PC-9 (cell line): ENCODE measurements around the gene TNFSF11. TPM values are rescaled to one million over a fixed set of nuclear protein-coding genes. Genes with fewer than 3 reads are reported as not detected.

ENCODE experiments used
- BruUV-seq: library from RNA; stranded (reverse); fragments of 400-500 nt; replicated peaks from 2 replicates; lab custom pipeline; 2021; lab: Mats Ljungman, UMichigan
- CTCF ChIA-PET: fragments of 300-600 bp; sonication (Branson Sonifier 250); formaldehyde crosslinking; loops from one replicate; lab custom pipeline; 2022; ENCODE audit warnings: antibody characterized with exemption; lab: Charles Lee
- POLR2A ChIA-PET: fragments of 300-600 bp; sonication (Branson Sonifier 250); formaldehyde crosslinking; loops from one replicate; lab custom pipeline; 2022; ENCODE audit warnings: antibody characterized with exemption; ENCODE audit not compliant: unreplicated experiment; lab: Charles Lee
- DNase-seq, 2 experiments: peaks; one replicate each; pipeline versions ENCODE4 v3.0.0 to v3.0.0-alpha.2; 2015 to 2022; ENCODE audit warnings: mixed read lengths in 1 of 2
- H2AFZ ChIP-seq: fragments of 200-600 bp; sonication (generic); 2 replicates; pipeline ENCODE4 v1.8.1; 2017; ENCODE audit warnings: antibody characterized with exemption
- H3F3A ChIP-seq: fragments of 200-600 bp; sonication (generic); 2 replicates; pipeline ENCODE4 v1.8.1; 2017; ENCODE audit warnings: antibody characterized with exemption, mild to moderate bottlenecking, low read depth; ENCODE audit not compliant: insufficient read depth
- H3K27ac ChIP-seq: fragments of 200-600 bp; sonication (generic); 2 replicates; pipeline ENCODE4 v1.6.1; 2016; ENCODE audit warnings: mixed run types
- H3K27me3 ChIP-seq: fragments of 200-600 bp; sonication (generic); 2 replicates; pipeline ENCODE4 v1.6.1; 2016; ENCODE audit warnings: low read depth, mixed run types; ENCODE audit not compliant: insufficient read depth
- H3K36me3 ChIP-seq: fragments of 200-600 bp; sonication (generic); 2 replicates; pipeline ENCODE4 v1.6.1; 2016; ENCODE audit warnings: low read depth, mixed run types
- H3K4me1 ChIP-seq: fragments of 200-600 bp; sonication (generic); replicated peaks from 2 replicates; pipeline ENCODE4 v1.6.1; 2016; ENCODE audit warnings: mixed run types; ENCODE audit not compliant: insufficient read depth
- H3K4me2 ChIP-seq: fragments of 200-600 bp; sonication (generic); 2 replicates; pipeline ENCODE4 v1.6.1; 2017; ENCODE audit warnings: mixed run types
- H3K4me3 ChIP-seq: fragments of 200-600 bp; sonication (generic); 2 replicates; pipeline ENCODE4 v1.6.1; 2016; ENCODE audit warnings: mixed run types
- H3K79me2 ChIP-seq: fragments of 200-600 bp; sonication (generic); 2 replicates; pipeline ENCODE4 v1.6.1; 2017; ENCODE audit warnings: low read depth, mixed run types
- H3K9me2 ChIP-seq: fragments of 200-600 bp; sonication (generic); 2 replicates; pipeline ENCODE4 v1.8.1; 2017; ENCODE audit warnings: mild to moderate bottlenecking; ENCODE audit not compliant: insufficient read depth
- H3K9me3 ChIP-seq: fragments of 200-600 bp; sonication (generic); 2 replicates; pipeline ENCODE4 v1.8.1; 2016; ENCODE audit warnings: low read depth; ENCODE audit not compliant: insufficient read depth
- H4K20me1 ChIP-seq: fragments of 200-600 bp; sonication (generic); 2 replicates; pipeline ENCODE4 v1.8.1; 2017; ENCODE audit not compliant: insufficient read depth
- CTCF ChIP-seq: fragments of 200-600 bp; sonication (generic); conservative IDR thresholded peaks from 2 replicates; pipeline ENCODE4 v1.6.1; 2017; ENCODE audit warnings: mixed run types, antibody characterized with exemption, mild to moderate bottlenecking, moderate library complexity
- EZH2 ChIP-seq: fragments of 200-600 bp; sonication (generic); IDR thresholded peaks from 2 replicates; pipeline ENCODE4 v1.8.0; 2017; ENCODE audit warnings: antibody characterized with exemption, low read depth
- intact Hi-C: fragments of 100-400 bp; cut with micrococcal nuclease; formaldehyde crosslinking; loops from one replicate; pipeline ENCODE4 v1.10.0; 2022; ENCODE audit not compliant: unreplicated experiment
- total RNA-seq: library from RNA; stranded (reverse); gene quantifications from 2 replicates; pipeline ENCODE4 v1.2.3, GENCODE V29; 2021

TNFSF11 gene
- total RNA-seq, 1 experiment from 2014 or later, result not detected

- no peaks in the 10 kb centered on the region for H3K9me3 ChIP-seq
- H3K27me3 ChIP-seq, result no peaks in the 10 kb centered on the region
- intact Hi-C loops, result no loop called here
- H3K36me3 ChIP-seq, result no peaks in the 10 kb centered on the region
- CTCF ChIA-PET, result no interaction called here
- no peak overlapping the region for H3K4me2 ChIP-seq
- H3K9me2 ChIP-seq, result no peaks in the 10 kb centered on the region
- POLR2A ChIA-PET, result no interaction called here
- no peak overlapping the region for H3K27ac ChIP-seq
- DNase-seq, result no peak
- H3K4me3 ChIP-seq, result no peak overlapping the region
- no peak for TF ChIP-seq CTCF
- TF ChIP-seq EZH2, result no peak
- no peaks in the 10 kb centered on the region for H3F3A ChIP-seq
- H3K4me1 ChIP-seq, result no peaks in the 10 kb centered on the region
- H4K20me1 ChIP-seq, result no peaks in the 10 kb centered on the region
- no peak overlapping the region for H2AFZ ChIP-seq
- no TSS peak for BruUV-seq
- H3K79me2 ChIP-seq, result no peaks in the 10 kb centered on the region
Observed at GRCh38 chr13:42626176-42626860, 52.4 kb downstream of the TNFSF11 start.

- Histone ChIP-seq H3K27me3 (no peaks in the 10 kb centered on the region), H2AFZ (no peak overlapping the region), H3F3A (no peaks in the 10 kb centered on the region), H3K4me3 (no peak overlapping the region), H3K9me2 (no peaks in the 10 kb centered on the region), H3K79me2 (no peaks in the 10 kb centered on the region), H3K27ac (no peak overlapping the region), H3K36me3 (no peaks in the 10 kb centered on the region), H3K9me3 (no peaks in the 10 kb centered on the region), H3K4me2 (no peak overlapping the region), H3K4me1 (no peaks in the 10 kb centered on the region), H4K20me1 (no peaks in the 10 kb centered on the region)
- no peak for DNase-seq
- ChIA-PET CTCF (no interaction called here), POLR2A (no interaction called here)
- BruUV-seq, result no TSS peak
- no peak for TF ChIP-seq CTCF
- TF ChIP-seq EZH2, result no peak
- intact Hi-C loops, result no loop called here
Observed at GRCh38 chr13:42628666-42629065, 54.7 kb downstream of the TNFSF11 start.

- TF ChIP-seq CTCF, result no peak
- Histone ChIP-seq H3K4me2 (no peak overlapping the region), H3K79me2 (no peaks in the 10 kb centered on the region), H2AFZ (no peak overlapping the region), H3K9me3 (no peaks in the 10 kb centered on the region), H3K9me2 (no peaks in the 10 kb centered on the region), H3K4me1 (no peaks in the 10 kb centered on the region), H4K20me1 (no peaks in the 10 kb centered on the region), H3K27ac (no peak overlapping the region), H3F3A (no peaks in the 10 kb centered on the region), H3K4me3 (no peak overlapping the region), H3K27me3 (no peaks in the 10 kb centered on the region), H3K36me3 (no peaks in the 10 kb centered on the region)
- POLR2A ChIA-PET, result interaction anchor here (0.6 kb wide), 1 partner anchor 1185 kb away, joined by 5 read pairs; no protein-coding TSS in a partner anchor
- CTCF ChIA-PET, result no interaction called here
- no peak for DNase-seq
- intact Hi-C loops, result no loop called here
- BruUV-seq, result no TSS peak
Observed at GRCh38 chr13:42631181-42631580, 57.2 kb downstream of the TNFSF11 start.
